GM13977 (cell line): ENCODE data around the gene IGSF22.

Experiments used
- DNase-seq: peaks from one replicate; pipeline ENCODE4 v3.0.0; 2012; ENCODE audit warnings: low spot score
- CTCF ChIP-seq: IDR thresholded peaks from 2 replicates; pipeline ENCODE4 v1.5.1; 2012; ENCODE audit warnings: mild to moderate bottlenecking, control low read depth; ENCODE audit not compliant: insufficient read depth; ENCODE audit errors: extremely low read depth, missing control alignments
- in situ Hi-C: fragments of 300-500 bp; cut with MboI; formaldehyde crosslinking; loops from one replicate; pipeline ENCODE4 v1.12.0; 2022; ENCODE audit warnings: low sequenced_read_pairs, low pct_unique_long_range_greater_than_20kb, mixed read lengths, inconsistent platforms; ENCODE audit not compliant: unreplicated experiment

IGSF22 gene

GRCh38 chr11:18739685-18740084 lies 13.7 kb upstream of the IGSF22 start:
- no peak for TF ChIP-seq CTCF
- no peak for DNase-seq
- in situ Hi-C loops, result loop anchor here (25.0 kb wide), 1 partner anchor 202 kb away; the partner anchor contains the start of gene TSG101

- no peak for DNase-seq
- TF ChIP-seq CTCF, result no peak
- in situ Hi-C loops, result loop anchor here (25.0 kb wide), 1 partner anchor 200 kb away; the partner anchor contains the start of gene TSG101
Measured at GRCh38 chr11:18737642-18738041, 11.7 kb upstream of the IGSF22 start.

GRCh38 chr11:18736590-18737148 lies 10.7 kb upstream of the IGSF22 start:
- in situ Hi-C loops, result loop anchor here (25.0 kb wide), 1 partner anchor 199 kb away; the partner anchor contains the start of gene TSG101
- DNase-seq, result no peak
- TF ChIP-seq CTCF, result no peak

- no peak for TF ChIP-seq CTCF
- in situ Hi-C loops, result loop anchor here (25.0 kb wide), 1 partner anchor 196 kb away; the partner anchor contains the start of gene TSG101
- DNase-seq, result no peak
Measured at GRCh38 chr11:18733202-18733601, 7.2 kb upstream of the IGSF22 start.

- peak; percentile 94 for TF ChIP-seq CTCF
- peak; percentile 84 for DNase-seq
- in situ Hi-C loops, result loop anchor here (25.0 kb wide), 1 partner anchor 195 kb away; the partner anchor contains the start of gene TSG101
Measured at GRCh38 chr11:18731949-18732821, 6.2 kb upstream of the IGSF22 start.

GRCh38 chr11:18731441-18731840 lies 5.5 kb upstream of the IGSF22 start:
- in situ Hi-C loops, result loop anchor here (25.0 kb wide), 1 partner anchor 194 kb away; the partner anchor contains the start of gene TSG101
- DNase-seq, result peak; percentile 22
- TF ChIP-seq CTCF, result no peak
